Measurements from ENCODE around the gene TNNI2. TPM values are rescaled to one million over a fixed set of nuclear protein-coding genes. Genes with fewer than 3 reads are reported as not detected.
A peak's percentile ranks its signal among the peaks of the same experiment; 100 is the strongest.

TNNI2 gene
- polyA plus RNA-seq, 1 of the 3 experiments (the other 2 are of a cell fraction): not detected

- no peak overlapping the region; a peak in 1 of 4 replicates for H3K4me3 ChIP-seq (ENCODE audit: low read depth in 2 of 2, low read length in 1 of 2)
- no peak overlapping the region for H3K9ac ChIP-seq
- no peak overlapping the region for H2AFZ ChIP-seq (ENCODE audit: low read depth)
- peak overlapping the region; percentile 28 to 78; a peak in 2 of 4 replicates for H3K27ac ChIP-seq (ENCODE audit: low read depth in 2 of 2, low read length in 1 of 2)
- H3K36me3 ChIP-seq (replicated peaks in 1 of 2; ENCODE audit: control insufficient read depth in 1 of 2, insufficient read depth in 2 of 2, low read length in 1 of 2): no peaks in the 10 kb centered on the region
- H3K4me2 ChIP-seq: peak overlapping the region; percentile 60; the same call in 1 of the 2 replicates
- no peaks in the 10 kb centered on the region for H3F3A ChIP-seq (replicated peaks; ENCODE audit: insufficient read depth)
- no peaks in the 10 kb centered on the region for H3K9me2 ChIP-seq
- no peaks in the 10 kb centered on the region for H3K79me2 ChIP-seq (ENCODE audit: insufficient read depth)
- H4K20me1 ChIP-seq (ENCODE audit: insufficient read depth): no peaks in the 10 kb centered on the region
- ChIA-PET CTCF (interaction anchor here (0.8 to 5.2 kb wide), 32 partner anchors 10 to 287 kb away, joined by 3 to 49 read pairs (median 4); partner anchors contain the start of genes CTSD, H19, SYT8 and TNNI2), POLR2A (interaction anchor here (0.6 to 2.4 kb wide), 7 partner anchors 28 to 121 kb away, joined by 4 to 11 read pairs (median 6); partner anchors contain the start of genes H19 and SYT8)
- no peaks in the 10 kb centered on the region for H3K9me3 ChIP-seq
- H3K4me1 ChIP-seq (ENCODE audit: control insufficient read depth in 1 of 2, insufficient read depth in 2 of 2, low read depth in 1 of 2, low read length in 1 of 2): peaks cover 0 to 46% of the 10 kb centered on the region in 2 experiments; a peak in 2 of 4 replicates
- no peaks in the 10 kb centered on the region for H3K27me3 ChIP-seq (ENCODE audit: insufficient read depth)
- no peak; a peak in 1 of 4 replicates for TF ChIP-seq EP300 (IDR thresholded peaks at IDR 0.05; ENCODE audit: borderline replicate concordance in 1 of 2, low read depth in 1 of 2, low read length in 1 of 2)
- peak; percentile 38; the same call in 1 of the 2 replicates for TF ChIP-seq FOXJ3 (CRISPR knock-in tag; IDR thresholded peaks at IDR 0.05)
- peak; percentile 51 for TF ChIP-seq CTCF (IDR thresholded peaks at IDR 0.05)
- TF ChIP-seq SIN3A (IDR thresholded peaks at IDR 0.05; ENCODE audit: borderline replicate concordance, low read depth, low read length): no peak
- peak; percentile 25 for TF ChIP-seq CHD2 (IDR thresholded peaks at IDR 0.05; ENCODE audit: low read length, partially characterized antibody)
- no peak for TF ChIP-seq MXI1 (IDR thresholded peaks at IDR 0.05; ENCODE audit: low read depth, low read length)
- 30% methylated on average over 7 of the region's 26 CpGs for WGBS (ENCODE audit: low lambda C conversion rate)
- DNase-seq: peak; percentile 86
Measured at GRCh38 chr11:1876361-1877063, 37.7 kb downstream of the TNNI2 start.

GRCh38 chr11:1877211-1878136, 38.7 kb downstream of the TNNI2 start:
- no peak overlapping the region for H3K9ac ChIP-seq
- peak overlapping the region in 1 of 2 experiments; percentile 79; a peak in 3 of 4 replicates for H3K27ac ChIP-seq (ENCODE audit: low read depth in 2 of 2, low read length in 1 of 2)
- peak; percentile 60 for DNase-seq
- no peaks in the 10 kb centered on the region for H3K36me3 ChIP-seq (replicated peaks in 1 of 2; ENCODE audit: control insufficient read depth in 1 of 2, insufficient read depth in 2 of 2, low read length in 1 of 2)
- POLR2A ChIA-PET: interaction anchor here (0.6 to 2.4 kb wide), 8 partner anchors 29 to 120 kb away, joined by 4 to 11 read pairs (median 6); partner anchors contain the start of genes H19 and SYT8
- no peak overlapping the region; the same call in 1 of the 2 replicates for H3K4me2 ChIP-seq
- H3K27me3 ChIP-seq (ENCODE audit: insufficient read depth): no peaks in the 10 kb centered on the region
- H3F3A ChIP-seq (replicated peaks; ENCODE audit: insufficient read depth): no peaks in the 10 kb centered on the region
- peaks cover 0 to 49% of the 10 kb centered on the region in 2 experiments; a peak in 2 of 4 replicates for H3K4me1 ChIP-seq (ENCODE audit: control insufficient read depth in 1 of 2, insufficient read depth in 2 of 2, low read depth in 1 of 2, low read length in 1 of 2)
- H3K4me3 ChIP-seq (ENCODE audit: low read depth in 2 of 2, low read length in 1 of 2): no peak overlapping the region
- no peaks in the 10 kb centered on the region for H3K9me2 ChIP-seq
- H4K20me1 ChIP-seq (ENCODE audit: insufficient read depth): no peaks in the 10 kb centered on the region
- H2AFZ ChIP-seq (ENCODE audit: low read depth): no peak overlapping the region
- CTCF ChIA-PET: interaction anchor here (0.6 to 5.2 kb wide), 25 partner anchors 11 to 543 kb away, joined by 3 to 49 read pairs (median 4); partner anchors contain the start of genes SYT8 and TNNI2
- H3K9me3 ChIP-seq: no peaks in the 10 kb centered on the region
- H3K79me2 ChIP-seq (ENCODE audit: insufficient read depth): no peaks in the 10 kb centered on the region
- WGBS (ENCODE audit: low lambda C conversion rate): 69% methylated on average over 18 of the region's 33 CpGs
- TF ChIP-seq RFX5 (IDR thresholded peaks at IDR 0.05; ENCODE audit: low read length) (no peak), RAD21 (IDR thresholded peaks at IDR 0.05; ENCODE audit: low read length) (no peak), EZH2phosphoT487 (IDR thresholded peaks at IDR 0.05; ENCODE audit: borderline replicate concordance, low read depth) (no peak), IRF3 (IDR thresholded peaks at IDR 0.05; ENCODE audit: low read depth, low read length) (no peak), MXI1 (IDR thresholded peaks at IDR 0.05; ENCODE audit: low read depth, low read length) (no peak), REST (IDR thresholded peaks at IDR 0.05; ENCODE audit: low read depth, low read length) (no peak), CTCF (IDR thresholded peaks at IDR 0.05) (no peak), ELF1 (IDR thresholded peaks at IDR 0.05) (no peak)

All from SK-N-SH (cell line).